GM23338 (cell line): Measurements from ENCODE around the gene WDR91. TPM values are rescaled to one million over a fixed set of nuclear protein-coding genes. Genes with fewer than 3 reads are reported as not detected.

ENCODE experiments used
- ATAC-seq: fragments of 200-7000 bp; cut with Tn5 transposase; 3 replicates; pipeline ENCODE4 v1.9.1; 2020
- DNase-seq: peaks from one replicate; pipeline ENCODE4 v3.0.0-alpha.2; 2015; ENCODE audit warnings: low spot score
- H2AFZ ChIP-seq: fragments of 200-600 bp; sonication (generic); 2 replicates; pipeline ENCODE4 v1.8.0; 2016; ENCODE audit warnings: antibody characterized with exemption, mild to moderate bottlenecking, moderate library complexity
- H3F3A ChIP-seq: fragments of 200-600 bp; sonication (generic); replicated peaks from 2 replicates; pipeline ENCODE4 v1.8.0; 2017; ENCODE audit warnings: antibody characterized with exemption, mixed run types, low read depth
- H3K27ac ChIP-seq: fragments of 200-600 bp; sonication (generic); 2 replicates; pipeline ENCODE4 v1.6.1; 2016; ENCODE audit warnings: low read depth
- H3K27me3 ChIP-seq: fragments of 200-600 bp; sonication (generic); 2 replicates; pipeline ENCODE4 v1.8.0; 2016; ENCODE audit warnings: mild to moderate bottlenecking, mixed run types, moderate library complexity; ENCODE audit not compliant: insufficient read depth
- H3K36me3 ChIP-seq: fragments of 200-600 bp; sonication (generic); 2 replicates; pipeline ENCODE4 v1.8.0; 2016; ENCODE audit warnings: mild to moderate bottlenecking; ENCODE audit not compliant: insufficient read depth
- H3K4me1 ChIP-seq: fragments of 200-600 bp; sonication (generic); 2 replicates; pipeline ENCODE4 v1.8.0; 2016; ENCODE audit warnings: mild to moderate bottlenecking, moderate library complexity; ENCODE audit not compliant: insufficient read depth
- H3K4me2 ChIP-seq: fragments of 200-600 bp; sonication (generic); 2 replicates; pipeline ENCODE4 v1.7.1; 2017; ENCODE audit warnings: mixed run types
- H3K4me3 ChIP-seq: fragments of 200-600 bp; sonication (generic); 2 replicates; pipeline ENCODE4 v1.6.1; 2016; ENCODE audit warnings: mixed run types
- H3K79me2 ChIP-seq: fragments of 200-600 bp; sonication (generic); replicated peaks from 2 replicates; pipeline ENCODE4 v1.8.0; 2017; ENCODE audit warnings: mild to moderate bottlenecking; ENCODE audit not compliant: insufficient read depth
- H3K9me2 ChIP-seq: fragments of 200-600 bp; sonication (generic); 2 replicates; pipeline ENCODE4 v1.8.0; 2017; ENCODE audit not compliant: insufficient read depth
- H4K20me1 ChIP-seq: fragments of 200-600 bp; sonication (generic); replicated peaks from 2 replicates; pipeline ENCODE4 v1.8.0; 2017; ENCODE audit warnings: mild to moderate bottlenecking; ENCODE audit not compliant: insufficient read depth
- H3K27ac Mint-ChIP-seq: 2 replicates; pipeline ENCODE4 v1.8.0; 2020; ENCODE audit warnings: inconsistent platforms, mild to moderate bottlenecking, moderate library complexity, mixed read lengths
- H3K27me3 Mint-ChIP-seq: 3 replicates; pipeline ENCODE4 v1.8.0; 2022; ENCODE audit warnings: low read depth, mild to moderate bottlenecking, moderate library complexity, mixed read lengths, inconsistent platforms; ENCODE audit not compliant: insufficient read depth, poor library complexity
- H3K36me3 Mint-ChIP-seq: 3 replicates; pipeline ENCODE4 v1.8.0; 2021; ENCODE audit warnings: low read depth, mild to moderate bottlenecking, inconsistent platforms, moderate library complexity, mixed read lengths
- H3K4me1 Mint-ChIP-seq: 3 replicates; pipeline ENCODE4 v1.8.0; 2020; ENCODE audit warnings: mild to moderate bottlenecking, inconsistent platforms, mixed read lengths
- H3K4me3 Mint-ChIP-seq: 3 replicates; pipeline ENCODE4 v1.8.0; 2021; ENCODE audit warnings: moderate library complexity, mild to moderate bottlenecking, inconsistent platforms, mixed read lengths
- H3K9me3 Mint-ChIP-seq: 3 replicates; pipeline ENCODE4 v1.8.0; 2020; ENCODE audit warnings: moderate library complexity, mild to moderate bottlenecking, inconsistent platforms, mixed read lengths
- CREB1 ChIP-seq: fragments of 250-450 bp; sonication (Bioruptor Pico); IDR thresholded peaks from 2 replicates; pipeline ENCODE4 v1.5.0; 2020; ENCODE audit warnings: low read depth, mild to moderate bottlenecking, moderate library complexity
- EZH2 ChIP-seq: fragments of 200-600 bp; sonication (generic); IDR thresholded peaks from one replicate; pipeline ENCODE4 v1.8.0; 2017; ENCODE audit warnings: antibody characterized with exemption, mild to moderate bottlenecking, low read depth; ENCODE audit not compliant: unreplicated experiment
- JUNB ChIP-seq: IDR thresholded peaks from one replicate; pipeline ENCODE4 v1.6.1; 2016; ENCODE audit warnings: antibody characterized with exemption; ENCODE audit not compliant: unreplicated experiment
- NANOG ChIP-seq: IDR thresholded peaks from 2 replicates; pipeline ENCODE4 v1.6.1; 2016; ENCODE audit warnings: antibody characterized with exemption, borderline replicate concordance
- POLR2AphosphoS5 ChIP-seq: IDR thresholded peaks from 2 replicates; pipeline ENCODE4 v1.6.1; 2016; ENCODE audit warnings: antibody characterized with exemption, low read depth
- ZNF114 ChIP-seq: fragments of 250-450 bp; sonication (Bioruptor Pico); IDR thresholded peaks from 2 replicates; pipeline ENCODE4 v1.5.0; 2020; ENCODE audit warnings: mild to moderate bottlenecking, moderate library complexity
- ZNF331 ChIP-seq: fragments of 250-450 bp; sonication (Bioruptor Pico); IDR thresholded peaks from 2 replicates; pipeline ENCODE4 v1.5.0; 2020; ENCODE audit warnings: low read depth, mild to moderate bottlenecking, moderate library complexity
- polyA plus RNA-seq: library from polyadenylated mRNA; unstranded; fragments of >200 nt; fragmentation: Nextera tagmentation; extraction: Ambion mirVana; gene quantifications from 2 replicates; pipeline ENCODE4 v1.2.1, GENCODE V29; 2016
- total RNA-seq: library from RNA; depleted of rRNA; stranded (reverse); fragments of >200 nt; shearing (Covaris generic); gene quantifications from 2 replicates; pipeline ENCODE4 v1.2.3, GENCODE V29; 2014
- TF ChIP-seq, protein P1 (sequence below), 2 experiments: fragments of 200-600 bp in 1 of 2; sonication (generic) in 1 of 2; conservative IDR thresholded peaks; 2 replicates each; pipeline versions ENCODE4 v1.5.1 to v1.6.1; 2016 to 2017; ENCODE audit warnings: antibody characterized with exemption in 2 of 2, low read depth in 2 of 2, mild to moderate bottlenecking in 2 of 2, moderate library complexity in 1 of 2
- TF ChIP-seq, protein P2 (sequence below): IDR thresholded peaks from 2 replicates; pipeline ENCODE4 v1.6.1; 2016; ENCODE audit warnings: antibody characterized with exemption
- TF ChIP-seq, protein P3 (sequence below): IDR thresholded peaks from one replicate; pipeline ENCODE4 v1.6.1; 2018; ENCODE audit warnings: antibody characterized with exemption; ENCODE audit not compliant: unreplicated experiment
- TF ChIP-seq, protein P4 (sequence below): fragments of 250-450 bp; sonication (Bioruptor Pico); IDR thresholded peaks from 2 replicates; pipeline ENCODE4 v1.5.0; 2020; ENCODE audit warnings: mild to moderate bottlenecking, moderate library complexity

WDR91 gene
- total and polyA plus RNA-seq, 2 experiments from 2014 or later = 5.8 to 32.6 TPM

DNA sequence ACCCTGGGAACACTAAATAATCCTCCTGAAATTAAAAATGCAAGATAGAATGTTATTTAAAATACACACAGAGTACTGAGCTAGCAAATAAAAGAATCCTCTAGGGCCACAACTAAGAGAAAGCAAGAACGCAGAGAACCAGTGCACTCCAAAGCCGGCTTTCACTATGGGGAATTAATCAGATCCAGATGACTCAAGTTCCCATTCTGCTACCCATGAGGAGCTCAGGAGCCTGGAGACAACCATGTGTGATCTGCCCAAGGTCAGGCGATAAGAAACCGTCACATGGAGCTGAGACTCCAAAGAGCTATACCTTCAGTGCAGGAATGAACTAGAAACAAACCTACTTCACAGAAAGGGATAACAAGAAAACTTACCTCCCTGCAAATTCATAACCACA is 21.4 kb downstream of the WDR91 start (continued):
- no peak for TF ChIP-seq ZNF331

DNA sequence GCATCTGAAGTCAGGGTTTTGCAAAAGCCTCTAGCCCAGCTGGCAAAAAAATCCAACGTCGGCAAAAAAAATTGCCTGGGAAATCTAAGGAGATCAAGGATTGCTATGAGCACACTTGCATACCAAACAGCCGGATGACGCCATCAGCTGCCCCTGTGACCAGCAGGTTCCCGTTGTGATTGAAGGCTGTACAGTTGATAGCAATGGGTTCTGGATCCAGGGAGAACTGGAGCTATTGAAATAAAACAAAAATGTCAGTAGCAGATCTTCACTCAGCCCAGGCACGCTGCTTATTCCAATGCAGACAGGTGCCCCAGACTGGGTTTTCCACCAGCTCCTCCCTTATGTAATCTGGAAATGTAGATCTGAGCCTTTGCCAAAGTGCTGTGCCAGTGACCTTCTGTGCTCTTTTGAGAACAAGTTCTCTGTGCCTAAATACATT is 22.1 kb downstream of the WDR91 start:
- H3K79me2 ChIP-seq = no peaks in the 10 kb centered on the region
- no peak overlapping the region for H2AFZ ChIP-seq
- H3K4me3 Mint-ChIP-seq = no peak overlapping the region
- no peak overlapping the region for H3K4me2 ChIP-seq
- ATAC-seq (no peak), DNase-seq (no peak)
- no peaks in the 10 kb centered on the region; the same call in 1 of the 2 replicates for H4K20me1 ChIP-seq
- no peak overlapping the region for H3K27ac Mint-ChIP-seq
- H3K36me3 ChIP-seq = 0 out of 2 replicates have a peak, but pooled peaks cover 2% of the 10 kb centered on the region
- H3K36me3 Mint-ChIP-seq = peaks cover 26% of the 10 kb centered on the region
- H3K27me3 Mint-ChIP-seq = peaks cover 3% of the 10 kb centered on the region
- no peaks in the 10 kb centered on the region for H3K9me3 Mint-ChIP-seq
- no peak overlapping the region for H3K27ac ChIP-seq
- TF ChIP-seq POLR2AphosphoS5 (no peak), CREB1 (no peak), JUNB (no peak), EZH2 (no peak), NANOG (no peak), ZNF114 (no peak)
- TF ChIP-seq, protein P1, sequence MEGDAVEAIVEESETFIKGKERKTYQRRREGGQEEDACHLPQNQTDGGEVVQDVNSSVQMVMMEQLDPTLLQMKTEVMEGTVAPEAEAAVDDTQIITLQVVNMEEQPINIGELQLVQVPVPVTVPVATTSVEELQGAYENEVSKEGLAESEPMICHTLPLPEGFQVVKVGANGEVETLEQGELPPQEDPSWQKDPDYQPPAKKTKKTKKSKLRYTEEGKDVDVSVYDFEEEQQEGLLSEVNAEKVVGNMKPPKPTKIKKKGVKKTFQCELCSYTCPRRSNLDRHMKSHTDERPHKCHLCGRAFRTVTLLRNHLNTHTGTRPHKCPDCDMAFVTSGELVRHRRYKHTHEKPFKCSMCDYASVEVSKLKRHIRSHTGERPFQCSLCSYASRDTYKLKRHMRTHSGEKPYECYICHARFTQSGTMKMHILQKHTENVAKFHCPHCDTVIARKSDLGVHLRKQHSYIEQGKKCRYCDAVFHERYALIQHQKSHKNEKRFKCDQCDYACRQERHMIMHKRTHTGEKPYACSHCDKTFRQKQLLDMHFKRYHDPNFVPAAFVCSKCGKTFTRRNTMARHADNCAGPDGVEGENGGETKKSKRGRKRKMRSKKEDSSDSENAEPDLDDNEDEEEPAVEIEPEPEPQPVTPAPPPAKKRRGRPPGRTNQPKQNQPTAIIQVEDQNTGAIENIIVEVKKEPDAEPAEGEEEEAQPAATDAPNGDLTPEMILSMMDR (conservative IDR thresholded peaks at IDR 0.05; ENCODE audit: low read depth in 2 of 2) = no peak
- TF ChIP-seq, protein P2, sequence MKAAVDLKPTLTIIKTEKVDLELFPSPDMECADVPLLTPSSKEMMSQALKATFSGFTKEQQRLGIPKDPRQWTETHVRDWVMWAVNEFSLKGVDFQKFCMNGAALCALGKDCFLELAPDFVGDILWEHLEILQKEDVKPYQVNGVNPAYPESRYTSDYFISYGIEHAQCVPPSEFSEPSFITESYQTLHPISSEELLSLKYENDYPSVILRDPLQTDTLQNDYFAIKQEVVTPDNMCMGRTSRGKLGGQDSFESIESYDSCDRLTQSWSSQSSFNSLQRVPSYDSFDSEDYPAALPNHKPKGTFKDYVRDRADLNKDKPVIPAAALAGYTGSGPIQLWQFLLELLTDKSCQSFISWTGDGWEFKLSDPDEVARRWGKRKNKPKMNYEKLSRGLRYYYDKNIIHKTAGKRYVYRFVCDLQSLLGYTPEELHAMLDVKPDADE = no peak
- TF ChIP-seq, protein P3, sequence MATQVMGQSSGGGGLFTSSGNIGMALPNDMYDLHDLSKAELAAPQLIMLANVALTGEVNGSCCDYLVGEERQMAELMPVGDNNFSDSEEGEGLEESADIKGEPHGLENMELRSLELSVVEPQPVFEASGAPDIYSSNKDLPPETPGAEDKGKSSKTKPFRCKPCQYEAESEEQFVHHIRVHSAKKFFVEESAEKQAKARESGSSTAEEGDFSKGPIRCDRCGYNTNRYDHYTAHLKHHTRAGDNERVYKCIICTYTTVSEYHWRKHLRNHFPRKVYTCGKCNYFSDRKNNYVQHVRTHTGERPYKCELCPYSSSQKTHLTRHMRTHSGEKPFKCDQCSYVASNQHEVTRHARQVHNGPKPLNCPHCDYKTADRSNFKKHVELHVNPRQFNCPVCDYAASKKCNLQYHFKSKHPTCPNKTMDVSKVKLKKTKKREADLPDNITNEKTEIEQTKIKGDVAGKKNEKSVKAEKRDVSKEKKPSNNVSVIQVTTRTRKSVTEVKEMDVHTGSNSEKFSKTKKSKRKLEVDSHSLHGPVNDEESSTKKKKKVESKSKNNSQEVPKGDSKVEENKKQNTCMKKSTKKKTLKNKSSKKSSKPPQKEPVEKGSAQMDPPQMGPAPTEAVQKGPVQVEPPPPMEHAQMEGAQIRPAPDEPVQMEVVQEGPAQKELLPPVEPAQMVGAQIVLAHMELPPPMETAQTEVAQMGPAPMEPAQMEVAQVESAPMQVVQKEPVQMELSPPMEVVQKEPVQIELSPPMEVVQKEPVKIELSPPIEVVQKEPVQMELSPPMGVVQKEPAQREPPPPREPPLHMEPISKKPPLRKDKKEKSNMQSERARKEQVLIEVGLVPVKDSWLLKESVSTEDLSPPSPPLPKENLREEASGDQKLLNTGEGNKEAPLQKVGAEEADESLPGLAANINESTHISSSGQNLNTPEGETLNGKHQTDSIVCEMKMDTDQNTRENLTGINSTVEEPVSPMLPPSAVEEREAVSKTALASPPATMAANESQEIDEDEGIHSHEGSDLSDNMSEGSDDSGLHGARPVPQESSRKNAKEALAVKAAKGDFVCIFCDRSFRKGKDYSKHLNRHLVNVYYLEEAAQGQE = no peak
- TF ChIP-seq, protein P4, sequence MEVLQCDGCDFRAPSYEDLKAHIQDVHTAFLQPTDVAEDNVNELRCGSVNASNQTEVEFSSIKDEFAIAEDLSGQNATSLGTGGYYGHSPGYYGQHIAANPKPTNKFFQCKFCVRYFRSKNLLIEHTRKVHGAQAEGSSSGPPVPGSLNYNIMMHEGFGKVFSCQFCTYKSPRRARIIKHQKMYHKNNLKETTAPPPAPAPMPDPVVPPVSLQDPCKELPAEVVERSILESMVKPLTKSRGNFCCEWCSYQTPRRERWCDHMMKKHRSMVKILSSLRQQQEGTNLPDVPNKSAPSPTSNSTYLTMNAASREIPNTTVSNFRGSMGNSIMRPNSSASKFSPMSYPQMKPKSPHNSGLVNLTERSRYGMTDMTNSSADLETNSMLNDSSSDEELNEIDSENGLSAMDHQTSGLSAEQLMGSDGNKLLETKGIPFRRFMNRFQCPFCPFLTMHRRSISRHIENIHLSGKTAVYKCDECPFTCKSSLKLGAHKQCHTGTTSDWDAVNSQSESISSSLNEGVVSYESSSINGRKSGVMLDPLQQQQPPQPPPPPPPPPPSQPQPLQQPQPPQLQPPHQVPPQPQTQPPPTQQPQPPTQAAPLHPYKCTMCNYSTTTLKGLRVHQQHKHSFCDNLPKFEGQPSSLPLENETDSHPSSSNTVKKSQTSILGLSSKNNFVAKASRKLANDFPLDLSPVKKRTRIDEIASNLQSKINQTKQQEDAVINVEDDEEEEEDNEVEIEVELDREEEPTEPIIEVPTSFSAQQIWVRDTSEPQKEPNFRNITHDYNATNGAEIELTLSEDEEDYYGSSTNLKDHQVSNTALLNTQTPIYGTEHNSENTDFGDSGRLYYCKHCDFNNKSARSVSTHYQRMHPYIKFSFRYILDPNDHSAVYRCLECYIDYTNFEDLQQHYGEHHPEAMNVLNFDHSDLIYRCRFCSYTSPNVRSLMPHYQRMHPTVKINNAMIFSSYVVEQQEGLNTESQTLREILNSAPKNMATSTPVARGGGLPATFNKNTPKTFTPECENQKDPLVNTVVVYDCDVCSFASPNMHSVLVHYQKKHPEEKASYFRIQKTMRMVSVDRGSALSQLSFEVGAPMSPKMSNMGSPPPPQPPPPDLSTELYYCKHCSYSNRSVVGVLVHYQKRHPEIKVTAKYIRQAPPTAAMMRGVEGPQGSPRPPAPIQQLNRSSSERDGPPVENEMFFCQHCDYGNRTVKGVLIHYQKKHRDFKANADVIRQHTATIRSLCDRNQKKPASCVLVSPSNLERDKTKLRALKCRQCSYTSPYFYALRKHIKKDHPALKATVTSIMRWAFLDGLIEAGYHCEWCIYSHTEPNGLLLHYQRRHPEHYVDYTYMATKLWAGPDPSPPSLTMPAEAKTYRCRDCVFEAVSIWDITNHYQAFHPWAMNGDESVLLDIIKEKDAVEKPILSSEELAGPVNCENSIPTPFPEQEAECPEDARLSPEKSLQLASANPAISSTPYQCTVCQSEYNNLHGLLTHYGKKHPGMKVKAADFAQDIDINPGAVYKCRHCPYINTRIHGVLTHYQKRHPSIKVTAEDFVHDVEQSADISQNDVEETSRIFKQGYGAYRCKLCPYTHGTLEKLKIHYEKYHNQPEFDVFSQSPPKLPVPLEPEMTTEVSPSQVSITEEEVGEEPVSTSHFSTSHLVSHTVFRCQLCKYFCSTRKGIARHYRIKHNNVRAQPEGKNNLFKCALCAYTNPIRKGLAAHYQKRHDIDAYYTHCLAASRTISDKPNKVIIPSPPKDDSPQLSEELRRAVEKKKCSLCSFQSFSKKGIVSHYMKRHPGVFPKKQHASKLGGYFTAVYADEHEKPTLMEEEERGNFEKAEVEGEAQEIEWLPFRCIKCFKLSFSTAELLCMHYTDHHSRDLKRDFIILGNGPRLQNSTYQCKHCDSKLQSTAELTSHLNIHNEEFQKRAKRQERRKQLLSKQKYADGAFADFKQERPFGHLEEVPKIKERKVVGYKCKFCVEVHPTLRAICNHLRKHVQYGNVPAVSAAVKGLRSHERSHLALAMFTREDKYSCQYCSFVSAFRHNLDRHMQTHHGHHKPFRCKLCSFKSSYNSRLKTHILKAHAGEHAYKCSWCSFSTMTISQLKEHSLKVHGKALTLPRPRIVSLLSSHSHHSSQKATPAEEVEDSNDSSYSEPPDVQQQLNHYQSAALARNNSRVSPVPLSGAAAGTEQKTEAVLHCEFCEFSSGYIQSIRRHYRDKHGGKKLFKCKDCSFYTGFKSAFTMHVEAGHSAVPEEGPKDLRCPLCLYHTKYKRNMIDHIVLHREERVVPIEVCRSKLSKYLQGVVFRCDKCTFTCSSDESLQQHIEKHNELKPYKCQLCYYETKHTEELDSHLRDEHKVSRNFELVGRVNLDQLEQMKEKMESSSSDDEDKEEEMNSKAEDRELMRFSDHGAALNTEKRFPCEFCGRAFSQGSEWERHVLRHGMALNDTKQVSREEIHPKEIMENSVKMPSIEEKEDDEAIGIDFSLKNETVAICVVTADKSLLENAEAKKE (CRISPR knock-in tag) = no peak
- no peaks in the 10 kb centered on the region for H3K4me1 ChIP-seq
- no peaks in the 10 kb centered on the region for H3K27me3 ChIP-seq
- H3K4me3 ChIP-seq = no peak overlapping the region
- no peaks in the 10 kb centered on the region for H3F3A ChIP-seq
- H3K9me2 ChIP-seq = no peaks in the 10 kb centered on the region
- H3K4me1 Mint-ChIP-seq = no peaks in the 10 kb centered on the region
